Measurements from ENCODE around the gene SND1. TPM values are rescaled to one million over a fixed set of nuclear protein-coding genes. Genes with fewer than 3 reads are reported as not detected.

Gene SND1
- total RNA-seq, 1 experiment from 2014 or later: 218 TPM

- H4K91ac ChIP-seq (ENCODE audit: insufficient read length, low read depth, low read length): no peak overlapping the region
- no peak overlapping the region for H3K14ac ChIP-seq (ENCODE audit: insufficient read depth, low read length)
- H3K27me3 Mint-ChIP-seq (ENCODE audit: low read depth): peaks cover 19% of the 10 kb centered on the region
- no peak overlapping the region for H3T11ph ChIP-seq (ENCODE audit: low read length)
- no peak overlapping the region for H3K4ac ChIP-seq (ENCODE audit: low read depth, low read length)
- H3K4me1 Mint-ChIP-seq: peaks cover 37 to 55% of the 10 kb centered on the region in 2 experiments
- H3K9ac ChIP-seq (ENCODE audit: extremely low read depth, insufficient read length, low read length): no peak overlapping the region
- TF ChIP-seq CTCF (conservative IDR thresholded peaks at IDR 0.05): no peak
- peaks cover 6% of the 10 kb centered on the region; the same call in 1 of the 2 replicates for H3K4me1 ChIP-seq (ENCODE audit: insufficient read depth, low read length)
- no peak for DNase-seq
- no peaks in the 10 kb centered on the region for H4K20me1 ChIP-seq (ENCODE audit: control insufficient read depth, insufficient read depth, insufficient read length)
- no peaks in the 10 kb centered on the region; a peak in 2 of 5 replicates for H3K9me3 Mint-ChIP-seq
- no peaks in the 10 kb centered on the region for H3K9me3 ChIP-seq (ENCODE audit: control insufficient read depth, low read depth, low read length)
- no peak overlapping the region for H3K4me2 ChIP-seq (ENCODE audit: insufficient read depth, insufficient read length, low read length)
- H2AK5ac ChIP-seq (ENCODE audit: insufficient read length, low read length): no peak overlapping the region
- no peak overlapping the region for H2AFZ ChIP-seq (ENCODE audit: low read length)
- H4K8ac ChIP-seq (replicated peaks; ENCODE audit: insufficient read length, low read depth, low read length): no peak overlapping the region
- no peak overlapping the region for H3K23ac ChIP-seq (ENCODE audit: insufficient read length, low read depth, low read length)
- H3K23me2 ChIP-seq (ENCODE audit: insufficient read length, low read depth, low read length, poor library complexity, severe bottlenecking): peaks cover 8% of the 10 kb centered on the region
- H2BK20ac ChIP-seq (ENCODE audit: low read depth, low read length, poor library complexity, severe bottlenecking): no peak overlapping the region
- peaks cover 11 to 25% (median 18%) of the 10 kb centered on the region in 3 experiments for H3K36me3 Mint-ChIP-seq (ENCODE audit: insufficient read depth in 1 of 3, low read depth in 3 of 3)
- H3K27me3 ChIP-seq (ENCODE audit: insufficient read depth, low read length): no peaks in the 10 kb centered on the region
- H3K79me2 ChIP-seq (ENCODE audit: insufficient read depth, low read length): no peaks in the 10 kb centered on the region; the same call in 1 of the 2 replicates
- no peak overlapping the region for H2BK5ac ChIP-seq (ENCODE audit: insufficient read length, low read length)
- no peak overlapping the region for H3K56ac ChIP-seq (ENCODE audit: insufficient read length, low read depth, low read length)
- H3K4me3 Mint-ChIP-seq: no peak overlapping the region
- H2BK120ac ChIP-seq (ENCODE audit: low read depth, low read length, poor library complexity, severe bottlenecking): no peak overlapping the region
- H2BK15ac ChIP-seq (ENCODE audit: low read depth, low read length): no peak overlapping the region
- WGBS (ENCODE audit: extremely low coverage, insufficient read length, low lambda C conversion rate): no CpG with 5 or more reads among the region's 6 CpGs
- H4K5ac ChIP-seq (ENCODE audit: insufficient read length, low read depth, low read length): no peak overlapping the region
- H3K79me1 ChIP-seq (ENCODE audit: insufficient read depth, low read depth, low read length, poor library complexity, severe bottlenecking): no peaks in the 10 kb centered on the region
- no peak overlapping the region for H3K18ac ChIP-seq (ENCODE audit: insufficient read length, low read depth, low read length)
- H3K27ac ChIP-seq (ENCODE audit: insufficient read length, low read depth, low read length): no peak overlapping the region
- H3K27ac Mint-ChIP-seq: no peak overlapping the region
- H2BK12ac ChIP-seq (ENCODE audit: insufficient read length, low read depth, low read length): no peak overlapping the region
These were observed 373.4 kb downstream of the SND1 start for GRCh38 chr7:128025380-128025779.

All from H9 (cell line).